AG08396 (cell line): ENCODE data around the gene MCU.

Source experiments
- DNase-seq: peaks from one replicate; pipeline ENCODE4 v3.0.0; 2012; ENCODE audit warnings: low spot score, mixed read lengths

MCU gene

GRCh38 chr10:72802763-72803505, 111.0 kb downstream of the MCU start:
- DNase-seq: no peak

DNA sequence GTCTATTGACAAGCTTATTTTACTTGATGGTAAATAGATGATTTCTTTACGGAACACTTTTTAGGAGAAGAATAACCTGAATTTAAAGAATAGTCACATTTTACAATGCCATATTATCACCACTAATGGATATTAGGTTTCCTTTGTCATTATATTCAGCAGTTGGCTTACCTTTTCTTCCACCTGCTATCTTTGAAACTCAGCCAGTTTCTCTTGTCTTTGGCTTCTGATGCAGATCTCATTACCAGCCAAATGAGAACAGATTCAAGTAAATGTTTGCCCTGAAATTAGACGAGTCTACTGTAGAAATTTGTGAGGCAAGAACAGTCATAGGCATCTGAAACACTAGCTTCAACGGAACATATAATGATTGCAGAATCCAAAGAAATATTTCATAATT, 116.1 kb downstream of the MCU start:
- DNase-seq: no peak

GRCh38 chr10:72809006-72809405, 117.1 kb downstream of the MCU start:
- DNase-seq: no peak

- DNase-seq: no peak
Observed at GRCh38 chr10:72810976-72811375, 119.0 kb downstream of the MCU start.

DNA sequence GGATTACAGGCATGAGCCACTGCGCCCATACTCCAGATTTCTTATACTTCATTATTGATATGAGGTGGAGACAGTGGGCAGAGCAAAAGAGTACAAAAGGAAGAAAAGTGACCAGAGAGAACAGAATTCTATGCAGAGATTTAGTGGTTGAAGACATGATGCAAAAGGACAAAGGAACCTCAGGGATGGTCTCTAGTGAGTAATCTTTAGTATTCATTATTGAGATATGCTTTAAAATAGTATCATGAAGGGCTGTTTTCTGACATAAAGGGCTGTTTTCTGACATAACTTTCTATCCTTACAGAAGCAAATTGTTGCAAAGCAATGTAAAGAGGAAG, 120.4 kb downstream of the MCU start:
- DNase-seq: no peak

DNA sequence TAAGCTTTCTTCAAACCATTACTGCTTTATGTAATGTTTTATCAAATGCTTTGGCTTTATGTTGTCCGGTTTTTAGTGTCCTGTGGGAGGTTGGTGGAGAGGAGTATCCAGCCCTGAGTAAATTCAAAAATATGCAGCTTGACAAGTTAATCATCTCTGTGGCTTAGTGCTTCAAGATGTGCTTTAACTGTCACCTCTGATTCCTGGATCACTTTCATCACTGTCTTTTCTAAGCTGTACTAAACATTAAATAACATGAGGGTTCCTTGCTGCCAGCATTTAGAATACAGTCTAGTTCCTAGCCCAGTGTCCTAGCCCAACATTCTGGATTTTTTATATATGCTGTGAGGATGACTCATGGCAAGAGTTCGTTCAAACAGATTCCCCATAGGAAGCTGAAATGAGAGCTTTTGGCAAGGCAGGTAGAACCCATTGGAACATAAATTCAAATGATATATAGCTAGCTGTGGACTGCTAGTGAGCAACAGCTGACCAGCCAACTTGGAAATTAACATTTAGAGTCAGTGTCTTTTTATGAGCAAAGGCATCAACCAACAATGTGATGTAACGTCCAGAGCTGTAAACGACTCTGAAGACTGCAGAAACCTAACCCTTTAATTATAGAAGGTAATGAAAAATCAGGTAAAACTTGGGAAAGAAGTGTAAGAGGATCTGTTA, 120.9 kb downstream of the MCU start:
- DNase-seq: no peak

DNA sequence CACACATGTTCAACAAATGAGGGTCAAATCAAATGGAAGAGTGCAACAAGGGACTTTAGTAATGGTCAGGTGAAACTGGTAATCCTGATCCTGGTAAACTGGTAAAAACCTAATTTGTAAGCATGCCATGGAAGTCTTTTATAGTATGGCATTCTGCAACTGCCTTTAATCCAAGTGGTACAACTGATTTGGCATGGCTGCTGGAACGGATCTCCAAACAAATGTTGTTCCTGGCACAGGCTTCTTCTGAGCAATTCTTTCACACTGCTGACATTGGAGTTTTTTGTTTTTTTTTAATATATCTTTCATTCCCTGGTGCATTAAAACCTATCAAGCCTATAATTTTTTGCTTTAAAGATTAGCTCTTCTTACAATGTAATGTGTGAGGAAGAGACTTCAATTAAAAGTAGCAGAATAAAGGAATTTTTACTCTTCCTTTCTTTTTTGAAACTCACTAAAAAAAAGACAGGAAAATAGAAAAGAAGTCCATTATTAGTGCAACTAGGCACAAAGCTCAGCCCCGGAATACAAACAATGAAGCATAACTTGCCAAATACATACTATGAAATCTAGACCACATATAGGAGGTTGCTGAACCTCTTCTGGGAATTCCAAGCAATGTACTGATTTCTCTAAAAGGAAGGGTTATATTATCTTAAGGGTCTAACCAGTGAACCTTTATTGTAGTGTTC, 122.3 kb downstream of the MCU start:
- no peak for DNase-seq

- no peak for DNase-seq
Observed at GRCh38 chr10:72816565-72816964, 124.6 kb downstream of the MCU start.

- DNase-seq: no peak
Observed at GRCh38 chr10:72818076-72818475, 126.1 kb downstream of the MCU start.

GRCh38 chr10:72819053-72819452, 127.1 kb downstream of the MCU start:
- DNase-seq: no peak

DNA sequence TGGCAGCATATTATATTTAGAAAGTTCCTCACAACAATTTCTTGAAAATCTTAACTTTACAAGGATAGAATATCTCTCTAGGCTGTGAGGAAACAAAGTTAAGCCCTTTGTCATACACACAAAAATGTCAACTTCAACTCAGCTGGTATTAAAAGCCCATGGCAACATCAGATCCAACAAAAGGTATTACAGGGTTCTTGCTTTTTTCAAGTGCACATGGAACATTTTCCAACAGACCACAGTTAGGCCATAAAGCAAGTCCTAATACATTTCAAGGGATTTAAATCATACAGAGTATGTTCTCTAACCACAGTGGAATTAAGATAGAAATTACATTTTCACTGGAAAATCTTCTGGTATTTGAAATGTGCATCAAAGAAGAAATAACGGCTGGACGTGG, 129.7 kb downstream of the MCU start:
- DNase-seq: no peak

DNA sequence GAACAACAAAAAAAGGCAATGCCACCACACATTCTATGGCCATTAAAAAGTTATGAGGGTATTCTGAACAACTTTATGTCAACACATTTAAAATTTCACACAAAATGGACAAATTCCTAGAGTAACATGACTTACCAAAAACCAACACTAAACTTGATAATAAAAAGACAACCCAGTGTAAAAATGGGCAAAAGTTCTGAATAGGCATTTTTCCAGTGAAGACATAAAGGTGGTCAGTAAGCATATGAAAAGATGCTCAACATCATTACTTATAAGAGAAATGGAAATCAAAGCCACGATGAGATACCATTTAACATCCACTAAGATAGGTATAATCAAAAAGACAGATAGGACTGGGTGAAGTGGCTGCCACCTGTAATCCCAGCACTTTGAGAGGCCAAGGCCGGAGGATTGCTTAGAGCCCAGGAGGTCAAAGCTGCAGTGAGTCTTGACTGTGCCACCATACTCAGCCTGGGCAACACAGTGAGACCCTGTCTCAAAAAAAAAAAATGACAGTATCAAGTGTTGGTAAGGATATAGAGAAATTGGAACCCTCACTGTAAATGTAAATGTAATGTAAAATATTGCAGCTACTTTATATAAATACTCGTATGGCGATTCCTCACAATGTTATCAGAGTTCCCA, 130.5 kb downstream of the MCU start:
- no peak for DNase-seq

GRCh38 chr10:72825163-72825562, 133.2 kb downstream of the MCU start:
- no peak for DNase-seq

GRCh38 chr10:72826346-72826745, 134.4 kb downstream of the MCU start:
- no peak for DNase-seq

DNA sequence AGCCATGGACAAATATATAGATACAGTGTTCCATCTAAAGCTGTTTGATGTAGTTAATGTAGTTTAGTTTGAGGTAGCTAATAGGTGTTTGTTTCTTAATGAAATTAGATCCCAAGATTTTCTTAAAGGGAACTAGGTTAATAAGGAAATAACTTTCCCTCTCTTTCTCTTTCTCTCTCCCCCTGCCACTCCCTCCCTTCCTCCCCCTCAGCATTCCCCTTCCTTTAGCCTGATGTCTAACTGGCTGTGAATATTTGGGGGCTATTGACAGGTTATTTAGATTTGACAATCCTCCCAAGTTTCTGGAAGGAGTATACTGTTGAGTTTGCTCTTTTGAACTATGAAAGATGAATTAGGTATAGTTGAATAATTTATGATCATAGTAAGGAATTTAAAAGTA, 136.4 kb downstream of the MCU start:
- DNase-seq: no peak

DNA sequence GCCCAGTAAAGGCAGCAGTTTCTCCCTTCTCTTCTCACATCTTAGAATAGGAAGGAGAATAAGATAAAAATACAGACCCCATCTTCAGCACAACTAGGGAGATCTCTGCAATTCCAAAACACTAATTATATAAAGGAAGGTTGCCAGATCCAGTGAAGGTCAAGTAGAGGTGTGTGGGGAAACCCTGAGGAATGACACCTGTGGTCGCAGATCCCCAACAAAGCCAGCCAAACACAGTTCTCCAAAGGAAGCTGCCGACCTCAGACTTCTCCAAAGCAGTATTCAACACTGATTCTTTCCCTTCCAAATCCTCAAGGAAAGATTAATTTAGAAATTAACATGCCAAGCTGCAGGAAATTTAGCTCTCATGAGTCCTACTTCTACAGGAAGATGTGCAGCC, 138.7 kb downstream of the MCU start:
- DNase-seq: no peak

- DNase-seq: no peak
Observed at GRCh38 chr10:72831696-72832409, 139.9 kb downstream of the MCU start.

GRCh38 chr10:72832701-72833100, 140.8 kb downstream of the MCU start:
- no peak for DNase-seq

- peak; percentile 45 for DNase-seq
Observed at GRCh38 chr10:72834183-72834825, 142.4 kb downstream of the MCU start.

GRCh38 chr10:72840319-72840718, 148.4 kb downstream of the MCU start:
- DNase-seq: no peak

- no peak for DNase-seq
Observed at GRCh38 chr10:72841487-72841886, 149.5 kb downstream of the MCU start.

DNA sequence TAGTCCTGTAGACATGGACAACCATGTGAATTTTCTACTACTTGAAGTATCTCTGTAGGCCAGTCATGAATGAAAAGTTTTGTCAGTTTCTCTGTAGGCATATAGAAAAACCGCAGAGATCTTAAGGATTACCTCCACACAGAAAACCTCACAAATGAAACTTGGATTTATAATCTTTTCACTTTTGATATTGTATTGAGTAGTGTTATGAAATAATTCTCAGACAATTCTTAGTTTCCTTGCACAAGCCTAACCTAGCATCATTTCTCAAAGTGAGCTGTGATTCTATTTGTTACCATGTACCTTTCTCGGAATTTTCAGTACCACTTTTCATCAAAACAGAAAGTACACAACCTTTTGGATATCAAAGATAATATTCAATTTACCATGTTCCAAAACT, 150.2 kb downstream of the MCU start:
- no peak for DNase-seq
